GM18517 (cell line): ENCODE results near the gene CTBP1.
A peak's percentile ranks its signal among the peaks of the same experiment; 100 is the strongest.

Experiments used
- ATAC-seq: cut with Tn5 transposase; IDR thresholded peaks from one replicate; pipeline ENCODE4 v1.9.1; 2021; ENCODE audit warnings: mild to moderate bottlenecking, moderate library complexity; ENCODE audit not compliant: unreplicated experiment

CTBP1 gene

GRCh38 chr4:1225272-1226143, 23.4 kb downstream of the CTBP1 start:
- no peak for ATAC-seq

GRCh38 chr4:1223841-1224809, 24.8 kb downstream of the CTBP1 start:
- ATAC-seq, result no peak

GRCh38 chr4:1222938-1223690, 25.8 kb downstream of the CTBP1 start:
- no peak for ATAC-seq

- ATAC-seq, result no peak
These were observed 26.7 kb downstream of the CTBP1 start for GRCh38 chr4:1222036-1222789.

GRCh38 chr4:1221155-1221870, 27.6 kb downstream of the CTBP1 start:
- ATAC-seq, result no peak

- ATAC-seq, result no peak
These were observed 28.4 kb downstream of the CTBP1 start for GRCh38 chr4:1220566-1220965.

GRCh38 chr4:1219566-1219950, 29.4 kb downstream of the CTBP1 start:
- ATAC-seq, result no peak

- ATAC-seq, result peak; percentile 81
These were observed 30.0 kb downstream of the CTBP1 start for GRCh38 chr4:1218634-1219565.

- no peak for ATAC-seq
These were observed 31.6 kb downstream of the CTBP1 start for GRCh38 chr4:1217366-1217765.

GRCh38 chr4:1216869-1217294, 32.0 kb downstream of the CTBP1 start:
- no peak for ATAC-seq

- no peak for ATAC-seq
These were observed 32.8 kb downstream of the CTBP1 start for GRCh38 chr4:1216076-1216614.

- ATAC-seq, result peak; percentile 37
These were observed 33.5 kb downstream of the CTBP1 start for GRCh38 chr4:1215141-1216075.

GRCh38 chr4:1214101-1215095, 34.5 kb downstream of the CTBP1 start:
- ATAC-seq, result no peak

- no peak for ATAC-seq
These were observed 35.5 kb downstream of the CTBP1 start for GRCh38 chr4:1213336-1213995.

- ATAC-seq, result no peak
These were observed 36.2 kb downstream of the CTBP1 start for GRCh38 chr4:1212546-1213335.
